Kidney (tissue), 14 donors: ENCODE measurements around the gene SGK2. TPM values are rescaled to one million over a fixed set of nuclear protein-coding genes. Genes with fewer than 3 reads are reported as not detected.
A peak's percentile ranks its signal among the peaks of the same experiment; 100 is the strongest.

Source experiments
- DNase-seq, 5 donors: peaks; one replicate each; pipeline ENCODE4 v3.0.0-alpha.2; 2013 to 2020
- FAIRE-seq: peaks from 2 replicates; lab custom pipeline; 2012; peaks lifted over from hg19 to GRCh38; lab: Jason Lieb, UNC
- H3K27ac ChIP-seq, 2 donors: one replicate each; pipeline ENCODE4 v1.7.0; 2013; ENCODE audit warnings: low read depth in 2 of 2, low read length in 2 of 2, inconsistent platforms in 1 of 2
- H3K27me3 ChIP-seq: one replicate; pipeline ENCODE4 v1.7.1; 2013; ENCODE audit warnings: low read length, inconsistent platforms; ENCODE audit not compliant: control insufficient read depth, insufficient read depth
- H3K36me3 ChIP-seq, 3 donors: one replicate each; pipeline versions ENCODE4 v1.7.0 to v1.7.1; 2013; ENCODE audit warnings: low read length in 3 of 3, control low read depth in 1 of 3, inconsistent platforms in 1 of 3; ENCODE audit not compliant: insufficient read depth in 3 of 3, control insufficient read depth in 2 of 3
- H3K4me1 ChIP-seq, 3 donors: one replicate each; pipeline versions ENCODE4 v1.7.0 to v1.7.1; 2013; ENCODE audit warnings: low read length in 3 of 3, inconsistent platforms in 1 of 3, low read depth in 1 of 3; ENCODE audit not compliant: control insufficient read depth in 2 of 3, insufficient read depth in 2 of 3
- H3K4me3 ChIP-seq, 3 donors: one replicate each; pipeline versions ENCODE4 v1.7.0 to v1.8.1; 2013; ENCODE audit warnings: low read length in 3 of 3, control low read depth in 1 of 3, inconsistent platforms in 1 of 3
- H3K9ac ChIP-seq, 3 donors: one replicate each; pipeline versions ENCODE4 v1.7.0 to v1.7.1; 2013; ENCODE audit warnings: low read length in 3 of 3, control low read depth in 1 of 3, inconsistent platforms in 1 of 3
- H3K9me3 ChIP-seq, 3 donors: one replicate each; pipeline versions ENCODE4 v1.7.0 to v1.7.1; 2013; ENCODE audit warnings: low read length in 3 of 3, control low read depth in 1 of 3, inconsistent platforms in 1 of 3; ENCODE audit not compliant: control insufficient read depth in 2 of 3, insufficient read depth in 1 of 3
- CTCF ChIP-seq: IDR thresholded peaks from 3 replicates; pipeline ENCODE4 v1.5.1; 2012; ENCODE audit warnings: mild to moderate bottlenecking, moderate library complexity, borderline replicate concordance; ENCODE audit not compliant: insufficient read depth; ENCODE audit errors: extremely low read depth
- intact Hi-C: fragments of 100-400 bp; cut with DNase I; formaldehyde crosslinking; loops from one replicate; pipeline ENCODE4 v1.11.1; 2022
- polyA plus RNA-seq: library from polyadenylated mRNA; stranded (reverse); fragments of 350-450 nt; fragmentation: Illumina TruSeq; extraction: RNeasy Lipid Tissue Mini Kit (QIAGEN cat#74804); gene quantifications from one replicate; pipeline ENCODE4 v1.2.3, GENCODE V29; 2014; ENCODE audit warnings: low read depth, low replicate concordance; ENCODE audit not compliant: insufficient read depth
- total RNA-seq: library from RNA; stranded (reverse); fragmentation: NEBNext Ultra II Directional; extraction: Animal tissue kit (Norgen Biotek cat#: 25700); gene quantifications from one replicate; pipeline ENCODE4 v1.2.1, GENCODE V29; 2021
- donor health status: control.
- donor health status: control.
- donor health status: control.
- donor health status: control.
- donor health status: control.
- donor health status: DM: yes; HTN: yes; CAD: no.
- donor health status: Normal renal cell carcinoma (clear cell type).

Gene SGK2
- total and polyA plus RNA-seq, 2 donors from 2014 or later = 42.9 to 95.1 TPM

DNA sequence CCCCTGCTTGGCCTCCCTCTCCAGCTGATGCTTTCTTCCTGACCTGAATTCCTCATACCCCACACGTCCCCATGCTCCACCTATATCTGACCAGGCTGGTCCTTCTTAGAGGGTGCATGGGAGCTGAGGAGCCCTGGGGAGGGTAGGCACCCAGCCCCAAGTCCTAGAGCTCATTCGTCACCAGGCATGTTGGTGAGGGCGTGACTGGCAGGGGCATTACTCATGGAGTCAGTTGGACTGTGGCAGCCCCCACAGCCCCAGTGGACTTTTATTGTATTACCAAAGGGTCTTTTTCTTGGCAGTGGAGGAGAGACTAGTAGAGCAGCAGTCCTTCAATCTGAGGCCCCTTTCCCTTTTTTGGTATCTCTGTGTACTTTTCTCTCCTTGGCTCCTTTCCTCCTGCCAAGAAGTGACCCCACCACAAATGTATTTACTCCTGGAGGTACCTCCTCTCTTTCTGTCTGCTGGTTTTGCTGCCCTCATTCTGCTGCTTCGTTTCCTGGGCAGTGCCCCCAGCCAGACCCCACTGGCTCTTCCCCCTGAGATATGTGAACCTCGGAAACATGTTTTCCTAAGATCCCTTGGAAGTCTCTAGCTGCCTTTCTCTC, 10.4 kb upstream of the SGK2 start:
- H3K27me3 ChIP-seq = no peaks in the 10 kb centered on the region
- intact Hi-C loops = no loop called here
- no peak overlapping the region for H3K9ac ChIP-seq
- FAIRE-seq (no peak), DNase-seq (no peak)
- TF ChIP-seq CTCF = no peak
- peaks cover 0 to 14% (median 10%) of the 10 kb centered on the region in 3 donors for H3K4me1 ChIP-seq
- no peaks in the 10 kb centered on the region for H3K36me3 ChIP-seq
- no peak overlapping the region for H3K4me3 ChIP-seq
- no peaks in the 10 kb centered on the region for H3K9me3 ChIP-seq
- H3K27ac ChIP-seq = no peak overlapping the region

DNA sequence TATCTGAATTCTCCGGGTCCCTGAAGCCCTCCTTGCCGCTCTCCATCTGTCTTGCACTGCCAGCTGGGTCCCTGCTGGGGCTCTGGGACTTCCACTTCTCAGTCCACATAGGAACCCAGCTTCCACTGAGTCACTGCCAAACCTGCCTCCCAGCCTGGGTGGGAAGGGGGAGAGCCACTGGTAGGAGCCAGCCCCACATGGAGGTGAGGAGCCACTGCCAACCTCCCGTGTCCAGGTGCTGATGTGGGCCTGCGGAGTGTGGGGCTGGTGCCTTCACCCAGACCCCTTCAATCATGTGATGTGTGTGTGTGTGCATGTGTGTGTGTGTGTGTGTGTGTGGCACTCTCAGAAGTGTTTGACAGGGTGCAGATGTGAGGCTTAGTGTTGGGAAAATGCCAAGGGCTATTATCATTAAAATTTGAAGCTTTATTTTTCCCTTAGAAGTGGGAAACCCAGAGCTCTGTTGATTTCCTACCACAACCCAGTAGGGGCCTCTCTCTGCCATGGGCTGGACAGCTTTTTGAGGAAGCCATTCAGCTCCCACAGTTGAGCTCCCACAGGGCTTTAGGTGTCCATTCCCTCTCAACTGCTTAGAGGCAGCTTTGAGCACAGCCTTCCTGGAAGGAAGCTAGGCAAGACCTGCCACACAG, 9.3 kb upstream of the SGK2 start:
- TF ChIP-seq CTCF = no peak
- H3K27ac ChIP-seq = no peak overlapping the region
- H3K27me3 ChIP-seq = no peaks in the 10 kb centered on the region
- H3K4me3 ChIP-seq = no peak overlapping the region
- H3K9me3 ChIP-seq = no peaks in the 10 kb centered on the region
- peaks cover 0 to 14% (median 10%) of the 10 kb centered on the region in 3 donors for H3K4me1 ChIP-seq
- no peaks in the 10 kb centered on the region for H3K36me3 ChIP-seq
- intact Hi-C loops = no loop called here
- FAIRE-seq (no peak), DNase-seq (peak in 2 of 5 donors; percentile 6 to 44)
- no peak overlapping the region for H3K9ac ChIP-seq

- H3K9ac ChIP-seq = no peak overlapping the region
- no peak for TF ChIP-seq CTCF
- peaks cover 0 to 15% (median 10%) of the 10 kb centered on the region in 3 donors for H3K4me1 ChIP-seq
- no peak overlapping the region for H3K27ac ChIP-seq
- DNase-seq (peak in 1 of 5 donors; percentile 3), FAIRE-seq (no peak)
- H3K27me3 ChIP-seq = no peaks in the 10 kb centered on the region
- no peak overlapping the region for H3K4me3 ChIP-seq
- no peaks in the 10 kb centered on the region for H3K9me3 ChIP-seq
- intact Hi-C loops = no loop called here
- H3K36me3 ChIP-seq = no peaks in the 10 kb centered on the region
Observed at GRCh38 chr20:43550456-43550855, 8.4 kb upstream of the SGK2 start.
